Kidney tubule cell (primary cell): ENCODE results near the gene MMUT.
"Not testable (repeated sequence)": the region's sequence is repeated elsewhere in the genome, so short reads cannot be mapped to it uniquely, and the experiment has no call there.

Experiments used
- DNase-seq: peaks from one replicate; pipeline ENCODE4 v3.0.0-alpha.2; 2018; ENCODE audit warnings: low spot score

Gene MMUT

GRCh38 chr6:49462927-49463611 is at the start of gene MMUT, which contains the start of gene CENPQ:
Gene MMUT (minus strand): TSS chr6:49463253. CDS start chr6:49459466, 3,787 bp downstream.
Gene CENPQ (plus strand): TSS chr6:49463370. CDS start chr6:49470177, 6,807 bp downstream.
- peak; percentile 94 for DNase-seq

- no peak for DNase-seq
Observed at GRCh38 chr6:49509342-49509741, 46.3 kb upstream of the MMUT start.

GRCh38 chr6:49506569-49507111 is 43.6 kb upstream of the MMUT start:
- DNase-seq: peak; percentile 34

- no peak for DNase-seq
Observed at GRCh38 chr6:49504666-49505065, 41.6 kb upstream of the MMUT start.

- no peak for DNase-seq
Observed at GRCh38 chr6:49499623-49500022, 36.6 kb upstream of the MMUT start, which contains the start of gene GLYATL3. Gene GLYATL3 (plus strand): TSS chr6:49499923. CDS start chr6:49511991, 12,068 bp downstream.

- no peak for DNase-seq
Observed at GRCh38 chr6:49499126-49499525, 36.1 kb upstream of the MMUT start.

GRCh38 chr6:49497304-49497703 is 34.3 kb upstream of the MMUT start:
- no peak for DNase-seq

- DNase-seq: no peak
Observed at GRCh38 chr6:49490633-49491032, 27.6 kb upstream of the MMUT start.

GRCh38 chr6:49483380-49483779 is 20.3 kb upstream of the MMUT start:
- DNase-seq: not testable (repeated sequence)

- not testable (repeated sequence) for DNase-seq
Observed at GRCh38 chr6:49481846-49482245, 18.8 kb upstream of the MMUT start.

GRCh38 chr6:49479308-49479970 is 16.4 kb upstream of the MMUT start:
- no peak for DNase-seq

GRCh38 chr6:49476564-49476963 is 13.5 kb upstream of the MMUT start:
- not testable (repeated sequence) for DNase-seq

GRCh38 chr6:49468042-49468441 is 5.0 kb upstream of the MMUT start:
- no peak for DNase-seq

- no peak for DNase-seq
Observed at GRCh38 chr6:49464691-49465090, 1.6 kb upstream of the MMUT start.

- DNase-seq: no peak
Observed at GRCh38 chr6:49463612-49463967, 537 bp upstream of the MMUT start.

GRCh38 chr6:49462599-49462926 is 490 bp downstream of the MMUT start:
- DNase-seq: no peak

GRCh38 chr6:49462071-49462470 is 982 bp downstream of the MMUT start:
- no peak for DNase-seq

GRCh38 chr6:49457771-49458170 is 5.3 kb downstream of the MMUT start:
- peak; percentile 6 for DNase-seq

GRCh38 chr6:49454787-49455709 is 8.0 kb downstream of the MMUT start:
- DNase-seq: no peak

GRCh38 chr6:49453221-49453620 is 9.8 kb downstream of the MMUT start:
- DNase-seq: peak; percentile 10

- peak; percentile 9 for DNase-seq
Observed at GRCh38 chr6:49430866-49431265, 32.2 kb downstream of the MMUT start.

GRCh38 chr6:49430187-49430586 is 32.9 kb downstream of the MMUT start:
- DNase-seq: peak; percentile 58
